Breast epithelium (tissue), 4 donors: ENCODE measurements around the gene CARS1. TPM values are rescaled to one million over a fixed set of nuclear protein-coding genes. Genes with fewer than 3 reads are reported as not detected.

Source experiments
- DNase-seq, 2 donors: peaks; one replicate each; pipeline ENCODE4 v3.0.0-alpha.2; 2019; ENCODE audit warnings: low spot score in 2 of 2
- H3K27ac ChIP-seq, 2 donors: fragments of 200-600 bp; sonication (generic) in 1 of 2; one replicate each; pipeline ENCODE4 v1.5.1; 2016 to 2019; ENCODE audit warnings: mild to moderate bottlenecking in 1 of 2
- H3K27me3 ChIP-seq, 2 donors: fragments of 200-600 bp; sonication (generic) in 1 of 2; one replicate each; pipeline versions ENCODE4 v1.5.1 to v1.6.0; 2017 to 2019; ENCODE audit warnings: control low read depth in 1 of 2, mild to moderate bottlenecking in 1 of 2
- H3K36me3 ChIP-seq: fragments of 200-600 bp; one replicate; pipeline ENCODE4 v1.5.1; 2019
- H3K4me1 ChIP-seq, 2 donors: fragments of 200-600 bp; sonication (generic); one replicate each; pipeline ENCODE4 v1.5.1; 2016 to 2019; ENCODE audit warnings: control low read depth in 1 of 2
- H3K4me3 ChIP-seq, 3 donors: fragments of 200-600 bp; sonication (generic); 1 replicate in 2 of 3; 2 replicates in 1 of 3; pipeline ENCODE4 v1.5.1; 2016 to 2019; ENCODE audit warnings: mild to moderate bottlenecking in 3 of 3, moderate library complexity in 2 of 3
- H3K9me3 ChIP-seq, 2 donors: fragments of 200-600 bp; sonication (generic) in 1 of 2; one replicate each; pipeline ENCODE4 v1.5.1; 2016 to 2019; ENCODE audit warnings: control low read depth in 1 of 2
- CTCF ChIP-seq, 3 donors: fragments of 450-650 bp; IDR thresholded peaks; one replicate each; pipeline ENCODE4 v1.5.1; 2016 to 2017; ENCODE audit warnings: antibody characterized with exemption in 3 of 3, mild to moderate bottlenecking in 3 of 3, moderate library complexity in 3 of 3
- POLR2A ChIP-seq: fragments of 450-650 bp; IDR thresholded peaks from one replicate; pipeline ENCODE4 v1.6.1; 2016; ENCODE audit warnings: antibody characterized with exemption, mild to moderate bottlenecking, moderate library complexity
- POLR2AphosphoS5 ChIP-seq, 3 donors: sonication (generic); formaldehyde crosslinking; IDR thresholded peaks; one replicate each; pipeline ENCODE4 v1.6.1; 2017; ENCODE audit warnings: antibody characterized with exemption in 3 of 3
- intact Hi-C: fragments of 100-400 bp; cut with DNase I; formaldehyde crosslinking; loops from one replicate; pipeline ENCODE4 v1.15.1; 2023; ENCODE audit warnings: low total_unique reads
- total RNA-seq, 3 donors: library from RNA; depleted of rRNA; stranded (reverse); fragments of >200 nt; gene quantifications; one replicate each; pipeline ENCODE4 v1.1.0, GENCODE V29; 2016

The CARS1 gene
- total RNA-seq, 3 donors from 2014 or later = 30.1 to 42.6 (median 40.7) TPM

- TF ChIP-seq CTCF (IDR thresholded peaks at IDR 0.05) = no peak
- no peak for TF ChIP-seq POLR2AphosphoS5 (IDR thresholded peaks at IDR 0.05)
- no peak for TF ChIP-seq POLR2A
- Histone ChIP-seq H3K27ac (no peak overlapping the region), H3K27me3 (no peaks in the 10 kb centered on the region), H3K9me3 (no peaks in the 10 kb centered on the region), H3K36me3 (peaks cover 13% of the 10 kb centered on the region), H3K4me1 (no peaks in the 10 kb centered on the region), H3K4me3 (no peak overlapping the region)
- intact Hi-C loops = no loop called here
- no peak for DNase-seq
Measured at GRCh38 chr11:2964782-2965181, 92.4 kb downstream of the CARS1 start.

DNA sequence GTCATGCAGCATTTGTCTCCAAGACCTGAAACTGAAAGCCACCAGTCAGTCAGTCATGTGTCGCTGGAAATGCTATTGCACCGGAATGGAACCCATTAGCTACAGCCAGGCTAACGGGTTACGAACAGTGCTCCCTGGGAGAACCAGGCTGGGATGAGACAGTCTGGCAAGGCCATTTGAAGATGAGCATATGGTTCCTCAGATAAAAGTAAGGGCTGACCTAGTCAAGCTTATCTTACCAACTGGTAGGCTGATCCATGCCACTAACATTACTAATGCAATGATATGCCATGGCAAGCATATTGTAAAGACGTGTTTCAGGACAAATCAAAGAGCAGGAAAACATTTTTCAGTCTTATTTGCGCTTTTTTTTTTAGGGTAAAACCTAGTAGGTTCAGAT lies 93.5 kb downstream of the CARS1 start:
- Histone ChIP-seq H3K9me3 (no peaks in the 10 kb centered on the region), H3K36me3 (peaks cover 9% of the 10 kb centered on the region), H3K27me3 (no peaks in the 10 kb centered on the region), H3K4me1 (no peaks in the 10 kb centered on the region), H3K27ac (no peak overlapping the region), H3K4me3 (no peak overlapping the region)
- TF ChIP-seq CTCF (IDR thresholded peaks at IDR 0.05) = no peak
- TF ChIP-seq POLR2A = no peak
- TF ChIP-seq POLR2AphosphoS5 (IDR thresholded peaks at IDR 0.05) = no peak
- intact Hi-C loops = no loop called here
- DNase-seq = no peak

DNA sequence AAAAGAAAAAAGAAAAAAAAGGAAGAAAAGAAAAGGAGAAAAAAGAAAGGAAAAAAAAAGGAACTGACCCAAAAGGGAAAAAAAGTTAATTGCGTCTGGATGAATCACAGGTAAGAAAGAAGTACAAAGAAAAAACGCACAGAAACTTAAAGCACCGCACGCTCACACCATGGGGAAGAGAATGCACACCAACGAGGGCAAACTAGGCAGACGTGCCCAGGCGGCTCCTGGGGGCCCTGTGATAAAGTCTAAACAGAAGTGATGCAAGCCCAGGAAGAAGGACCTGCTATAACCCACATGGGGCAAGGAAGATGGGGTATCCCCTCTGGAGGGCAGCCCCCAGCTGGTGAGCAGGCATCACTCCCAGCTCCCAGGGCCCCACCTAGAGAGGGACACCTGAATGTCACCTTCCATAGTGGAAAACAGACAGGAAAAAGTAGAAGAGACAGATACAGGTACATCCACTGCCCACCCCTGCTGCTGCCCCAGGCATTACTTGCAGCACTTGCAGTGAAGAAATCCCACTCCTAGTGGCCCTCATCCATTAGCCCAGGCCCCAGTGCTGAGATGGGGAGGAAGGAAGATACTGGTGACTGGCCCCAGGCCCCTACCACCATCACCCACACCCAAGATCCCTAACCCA lies 94.0 kb downstream of the CARS1 start:
- no peak overlapping the region for H3K27ac ChIP-seq
- H3K9me3 ChIP-seq = no peaks in the 10 kb centered on the region
- H3K27me3 ChIP-seq = no peaks in the 10 kb centered on the region
- TF ChIP-seq POLR2AphosphoS5 (IDR thresholded peaks at IDR 0.05) (no peak), CTCF (IDR thresholded peaks at IDR 0.05) (no peak), POLR2A (no peak)
- no peak for DNase-seq
- intact Hi-C loops = no loop called here
- H3K36me3 ChIP-seq = peaks cover 9% of the 10 kb centered on the region
- H3K4me3 ChIP-seq = no peak overlapping the region
- H3K4me1 ChIP-seq = no peaks in the 10 kb centered on the region

DNA sequence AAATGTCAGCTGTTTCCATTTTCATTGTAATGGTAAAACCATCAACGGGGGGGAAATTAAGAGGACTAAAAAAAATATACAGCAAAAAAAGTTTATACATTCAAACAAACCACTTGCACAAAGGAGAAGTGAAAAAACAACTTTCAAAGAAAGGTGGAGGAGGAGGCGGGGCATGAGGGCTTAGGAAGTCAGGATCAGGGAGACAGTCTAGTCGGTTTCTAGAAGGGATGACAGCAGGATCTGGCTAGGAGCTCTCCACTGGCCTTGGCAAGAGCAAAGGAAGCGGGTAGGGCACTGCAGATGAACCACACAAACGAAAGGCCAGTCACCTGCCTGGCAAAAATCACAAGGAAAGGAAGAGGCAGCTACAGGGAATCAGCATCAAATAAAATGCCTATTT lies 96.1 kb downstream of the CARS1 start:
- H3K27ac ChIP-seq = no peak overlapping the region
- no peak for TF ChIP-seq CTCF (IDR thresholded peaks at IDR 0.05)
- no peak for TF ChIP-seq POLR2A
- no peak for TF ChIP-seq POLR2AphosphoS5 (IDR thresholded peaks at IDR 0.05)
- H3K27me3 ChIP-seq = no peaks in the 10 kb centered on the region
- peaks cover 9% of the 10 kb centered on the region for H3K36me3 ChIP-seq
- no peak for DNase-seq
- H3K9me3 ChIP-seq = no peaks in the 10 kb centered on the region
- intact Hi-C loops = no loop called here
- no peaks in the 10 kb centered on the region for H3K4me1 ChIP-seq
- H3K4me3 ChIP-seq = no peak overlapping the region

DNA sequence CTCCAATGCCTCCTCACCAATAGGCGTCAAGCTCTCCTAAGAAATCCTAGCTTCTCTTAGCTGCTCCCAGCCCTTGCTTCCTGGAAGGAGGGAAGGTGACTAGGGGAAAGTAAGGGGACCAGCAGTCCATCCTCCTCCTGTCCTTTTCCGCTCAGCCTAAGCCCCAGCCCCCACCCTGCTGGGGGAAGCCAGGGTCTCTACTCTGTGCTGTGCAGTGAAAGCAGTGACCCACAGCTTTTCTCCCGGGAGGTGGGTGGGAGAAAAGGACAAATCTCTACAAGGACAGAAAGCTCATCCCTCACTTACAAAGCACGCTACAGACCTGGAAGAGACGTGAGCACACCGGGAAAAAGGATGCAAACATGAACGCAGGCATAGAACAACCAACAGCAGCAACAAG lies 97.1 kb downstream of the CARS1 start:
- no peaks in the 10 kb centered on the region for H3K27me3 ChIP-seq
- H3K36me3 ChIP-seq = peaks cover 6% of the 10 kb centered on the region
- no peak overlapping the region for H3K4me3 ChIP-seq
- H3K27ac ChIP-seq = no peak overlapping the region
- DNase-seq = no peak
- no peaks in the 10 kb centered on the region for H3K9me3 ChIP-seq
- TF ChIP-seq POLR2A = no peak
- TF ChIP-seq CTCF (IDR thresholded peaks at IDR 0.05) = no peak
- no peaks in the 10 kb centered on the region for H3K4me1 ChIP-seq
- intact Hi-C loops = no loop called here
